ENCODE data around the gene IFT88. TPM values are rescaled to one million over a fixed set of nuclear protein-coding genes. Genes with fewer than 3 reads are reported as not detected.

Gene IFT88
- total and polyA plus RNA-seq, 2 of the 8 experiments (the other 6 are each of a cell fraction or from before 2014, with no cell fraction given) = 1.7 to 5.8 TPM

GRCh38 chr13:20571676-20572075, 4.7 kb downstream of the IFT88 start (continued):
- no peak for TF ChIP-seq ATF2 (IDR thresholded peaks at IDR 0.05; ENCODE audit: low read length)
- TF ChIP-seq CTBP2 (IDR thresholded peaks at IDR 0.05; ENCODE audit: borderline replicate concordance, insufficient read depth, insufficient read length, low read length) = no peak

Measured in H1 (cell line).